GM21360 (cell line): Measurements from ENCODE around the gene TRIM45.

Experiments used
- ATAC-seq: cut with Tn5 transposase; IDR thresholded peaks from one replicate; pipeline ENCODE4 v1.9.1; 2021; ENCODE audit warnings: mild to moderate bottlenecking, moderate library complexity; ENCODE audit not compliant: unreplicated experiment

TRIM45 gene

DNA sequence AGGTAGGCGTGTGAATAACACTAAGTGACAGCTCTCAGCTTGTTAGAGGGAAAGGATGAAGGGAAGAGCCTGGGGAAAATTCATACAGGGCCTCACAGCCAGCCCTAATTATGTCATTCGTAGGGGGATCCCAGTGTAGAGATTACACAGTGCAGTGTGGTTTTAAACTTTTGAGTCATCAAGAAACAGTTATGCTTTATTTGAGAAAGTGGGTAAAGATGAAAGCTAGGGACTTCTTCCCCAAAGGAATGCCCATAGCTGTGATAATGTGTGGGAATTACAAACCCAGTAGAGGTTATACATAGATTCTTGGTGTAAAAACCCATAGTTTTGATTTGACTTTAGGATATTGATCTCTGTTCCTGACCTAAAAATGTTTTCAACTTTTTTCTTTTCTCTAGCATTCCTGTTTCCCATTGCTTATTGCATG is 59.5 kb downstream of the TRIM45 start:
- no peak for ATAC-seq
